ENCODE data around the gene ZNF12. TPM values are rescaled to one million over a fixed set of nuclear protein-coding genes. Genes with fewer than 3 reads are reported as not detected.

ZNF12 gene
- polyA plus RNA-seq, 3 donors, result 4.9 to 8.1 (median 5.7) TPM

DNA sequence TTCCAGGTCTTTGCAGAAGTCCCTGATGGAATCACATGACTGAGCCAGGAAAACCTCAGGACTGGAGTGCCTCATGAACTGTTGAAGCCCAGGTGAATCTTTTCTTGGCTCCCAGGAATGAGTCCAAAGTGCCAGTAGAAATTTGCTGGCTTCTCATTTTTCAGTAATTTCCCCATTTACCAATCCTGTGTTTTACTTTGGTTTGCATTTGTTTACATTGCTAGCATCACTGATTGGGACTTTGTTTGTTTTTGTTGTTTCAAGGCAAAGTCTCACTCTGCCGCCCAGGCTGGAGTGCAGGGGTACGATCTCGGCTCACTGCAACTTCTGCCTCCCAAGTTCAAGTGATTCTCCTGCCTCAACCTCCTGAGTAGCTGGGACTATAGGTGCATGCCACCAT is 1.6 kb upstream of the ZNF12 start:
- DNase-seq, result no peak
- no peak overlapping the region for H3K4me3 Mint-ChIP-seq
- peaks cover 16% of the 10 kb centered on the region for H4K20me1 ChIP-seq (ENCODE audit: insufficient read depth, low read length)
- H3K27ac Mint-ChIP-seq, result no peak overlapping the region
- peaks cover 16 to 19% of the 10 kb centered on the region in 2 donors for H3K36me3 Mint-ChIP-seq
- no peak overlapping the region for H3K4me2 ChIP-seq (replicated peaks; ENCODE audit: extremely low read depth, low read length, poor library complexity, severe bottlenecking)
- TF ChIP-seq, protein P1, sequence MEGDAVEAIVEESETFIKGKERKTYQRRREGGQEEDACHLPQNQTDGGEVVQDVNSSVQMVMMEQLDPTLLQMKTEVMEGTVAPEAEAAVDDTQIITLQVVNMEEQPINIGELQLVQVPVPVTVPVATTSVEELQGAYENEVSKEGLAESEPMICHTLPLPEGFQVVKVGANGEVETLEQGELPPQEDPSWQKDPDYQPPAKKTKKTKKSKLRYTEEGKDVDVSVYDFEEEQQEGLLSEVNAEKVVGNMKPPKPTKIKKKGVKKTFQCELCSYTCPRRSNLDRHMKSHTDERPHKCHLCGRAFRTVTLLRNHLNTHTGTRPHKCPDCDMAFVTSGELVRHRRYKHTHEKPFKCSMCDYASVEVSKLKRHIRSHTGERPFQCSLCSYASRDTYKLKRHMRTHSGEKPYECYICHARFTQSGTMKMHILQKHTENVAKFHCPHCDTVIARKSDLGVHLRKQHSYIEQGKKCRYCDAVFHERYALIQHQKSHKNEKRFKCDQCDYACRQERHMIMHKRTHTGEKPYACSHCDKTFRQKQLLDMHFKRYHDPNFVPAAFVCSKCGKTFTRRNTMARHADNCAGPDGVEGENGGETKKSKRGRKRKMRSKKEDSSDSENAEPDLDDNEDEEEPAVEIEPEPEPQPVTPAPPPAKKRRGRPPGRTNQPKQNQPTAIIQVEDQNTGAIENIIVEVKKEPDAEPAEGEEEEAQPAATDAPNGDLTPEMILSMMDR (IDR thresholded peaks at IDR 0.05), result no peak
- H3K9me3 ChIP-seq (replicated peaks in 1 of 2; ENCODE audit: control insufficient read depth in 1 of 2, insufficient read depth in 1 of 2, low read length in 2 of 2), result peaks cover 4 to 6% of the 10 kb centered on the region in 2 donors
- peaks cover 9 to 12% (median 9%) of the 10 kb centered on the region in 3 donors for H3K27me3 Mint-ChIP-seq (ENCODE audit: low read depth in 3 of 3)
- no peak overlapping the region for H3K9ac ChIP-seq (ENCODE audit: insufficient read depth, low read length, poor library complexity, severe bottlenecking)
- H3K27me3 ChIP-seq (ENCODE audit: control insufficient read depth in 2 of 2, insufficient read depth in 2 of 2, low read length in 2 of 2), result peaks cover 0 to 2% of the 10 kb centered on the region in 2 donors
- H3K9me3 Mint-ChIP-seq, result peaks cover 10 to 43% (median 29%) of the 10 kb centered on the region in 7 donors
- no peak overlapping the region for H3K27ac ChIP-seq (ENCODE audit: low read depth in 1 of 2, low read length in 2 of 2)
- no peak overlapping the region for H2AFZ ChIP-seq (ENCODE audit: insufficient read depth, low read depth, low read length, poor library complexity, severe bottlenecking)
- peaks cover 11 to 20% of the 10 kb centered on the region in 2 donors for H3K36me3 ChIP-seq (replicated peaks in 1 of 2; ENCODE audit: control insufficient read depth in 1 of 2, insufficient read depth in 2 of 2, low read length in 2 of 2)
- H3K4me1 ChIP-seq (ENCODE audit: control insufficient read depth in 1 of 2, insufficient read depth in 2 of 2, low read length in 2 of 2), result peaks cover 17 to 23% of the 10 kb centered on the region in 2 donors
- H3K4me1 Mint-ChIP-seq, result peaks cover 21% of the 10 kb centered on the region
- intact Hi-C loops (cut with micrococcal nuclease), result loop anchor here (5.0 to 10.0 kb wide), 3 partner anchors 66 to 114 kb away; partner anchors contain the start of genes INTS15 (in 1 of the 2) and ZNF316 (in 1 of the 2)
- H3K79me2 ChIP-seq (ENCODE audit: insufficient read depth, low read length), result peaks cover 35% of the 10 kb centered on the region
- no peak overlapping the region for H3K4me3 ChIP-seq (replicated peaks in 1 of 3; ENCODE audit: low read depth in 2 of 3, low read length in 3 of 3)
- 100% methylated on average over 2 of the region's 3 CpGs for WGBS (ENCODE audit: insufficient coverage)

DNA sequence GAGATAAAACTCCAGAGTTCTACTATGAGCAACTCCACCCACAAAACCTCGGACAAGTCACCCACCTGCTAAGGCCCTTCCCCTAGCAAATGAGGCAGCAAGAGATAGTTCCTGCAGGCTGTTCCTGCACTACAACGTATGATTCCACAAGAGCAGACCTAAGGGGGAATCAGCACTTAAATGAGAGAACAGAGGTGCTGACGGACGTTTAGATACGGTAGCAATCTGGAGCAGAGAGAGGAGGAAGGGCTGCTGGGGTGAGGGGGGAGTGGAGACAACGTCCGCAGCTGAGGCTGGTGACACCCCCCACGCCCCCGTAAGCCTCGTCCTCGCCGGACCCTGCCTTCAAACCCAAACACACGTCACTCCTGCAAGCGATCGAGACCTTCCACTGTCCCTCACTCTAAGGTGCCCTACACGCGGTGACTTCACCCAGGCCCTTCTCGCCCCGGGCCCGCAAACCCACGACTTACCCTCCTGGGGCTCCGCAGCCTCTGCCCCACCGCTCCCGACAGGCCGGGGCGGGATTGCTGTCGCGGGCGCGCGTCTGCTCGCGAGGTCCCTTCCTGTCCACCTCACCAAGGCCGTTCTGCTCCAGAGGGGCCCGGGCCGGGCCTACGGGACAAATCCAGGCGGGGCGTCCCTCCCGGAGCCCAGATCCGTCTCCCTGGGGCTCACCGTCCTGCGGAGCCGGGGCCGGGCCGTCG is 635 bp downstream of the ZNF12 start:
- intact Hi-C loops (cut with micrococcal nuclease), result loop anchor here (5.0 to 10.0 kb wide), 3 partner anchors 64 to 111 kb away; partner anchors contain the start of genes INTS15 (in 1 of the 2) and ZNF316 (in 1 of the 2)
- TF ChIP-seq, protein P1 (IDR thresholded peaks at IDR 0.05), result no peak
- peaks cover 54% of the 10 kb centered on the region for H3K79me2 ChIP-seq (ENCODE audit: insufficient read depth, low read length)
- peak overlapping the region; percentile 34 to 88 for H3K27ac ChIP-seq (ENCODE audit: low read depth in 1 of 2, low read length in 2 of 2)
- H3K27me3 ChIP-seq (ENCODE audit: control insufficient read depth in 2 of 2, insufficient read depth in 2 of 2, low read length in 2 of 2), result peaks cover 0 to 2% of the 10 kb centered on the region in 2 donors
- DNase-seq, result peak in 2 of 3 donors; percentile 15 to 32
- H3K4me1 Mint-ChIP-seq, result peaks cover 32% of the 10 kb centered on the region
- H3K27ac Mint-ChIP-seq, result peak overlapping the region; percentile 64 to 89 (median 82)
- H3K4me1 ChIP-seq (ENCODE audit: control insufficient read depth in 1 of 2, insufficient read depth in 2 of 2, low read length in 2 of 2), result peaks cover 17 to 23% of the 10 kb centered on the region in 2 donors
- under 1% methylated on average over 44 of the region's 47 CpGs for WGBS (ENCODE audit: insufficient coverage)
- H3K36me3 Mint-ChIP-seq, result peaks cover 34 to 38% of the 10 kb centered on the region in 2 donors
- peak overlapping the region; percentile 77 for H3K4me2 ChIP-seq (replicated peaks; ENCODE audit: extremely low read depth, low read length, poor library complexity, severe bottlenecking)
- peak overlapping the region; percentile 93 to 96 for H3K4me3 Mint-ChIP-seq
- peaks cover 33% of the 10 kb centered on the region for H4K20me1 ChIP-seq (ENCODE audit: insufficient read depth, low read length)
- H2AFZ ChIP-seq (ENCODE audit: insufficient read depth, low read depth, low read length, poor library complexity, severe bottlenecking), result peak overlapping the region; percentile 85
- H3K9me3 ChIP-seq (replicated peaks in 1 of 2; ENCODE audit: control insufficient read depth in 1 of 2, insufficient read depth in 1 of 2, low read length in 2 of 2), result peaks cover 6 to 10% of the 10 kb centered on the region in 2 donors
- H3K27me3 Mint-ChIP-seq (ENCODE audit: low read depth in 3 of 3), result peaks cover 7 to 12% (median 9%) of the 10 kb centered on the region in 3 donors
- peaks cover 21 to 38% of the 10 kb centered on the region in 2 donors for H3K36me3 ChIP-seq (replicated peaks in 1 of 2; ENCODE audit: control insufficient read depth in 1 of 2, insufficient read depth in 2 of 2, low read length in 2 of 2)
- H3K4me3 ChIP-seq (replicated peaks in 1 of 3; ENCODE audit: low read depth in 2 of 3, low read length in 3 of 3), result peak overlapping the region; percentile 67 to 87 (median 78)
- peak overlapping the region; percentile 95 for H3K9ac ChIP-seq (ENCODE audit: insufficient read depth, low read length, poor library complexity, severe bottlenecking)
- peaks cover 17 to 49% (median 35%) of the 10 kb centered on the region in 7 donors for H3K9me3 Mint-ChIP-seq

All from CD14-positive monocyte (primary cell).